Measurements from ENCODE around the gene WSCD1.

DNA sequence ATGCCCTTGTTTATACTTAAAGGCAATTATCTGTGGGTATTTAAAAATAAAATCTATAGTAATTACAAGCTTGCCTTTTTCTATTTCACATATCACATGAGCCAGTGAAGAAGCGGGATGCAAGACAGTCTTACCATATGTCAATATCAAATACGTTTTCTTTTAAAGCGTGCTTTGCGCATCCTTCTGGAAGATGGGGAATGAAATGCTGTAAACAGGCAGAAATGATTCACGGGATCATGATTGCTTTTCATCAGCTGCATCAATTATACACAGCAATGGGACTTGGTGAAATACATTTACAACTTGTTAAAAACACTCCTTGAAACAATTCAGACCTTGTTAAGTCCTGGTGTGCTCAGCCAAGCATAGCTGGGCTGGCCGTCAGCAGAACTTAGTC, 72.5 kb downstream of the WSCD1 start:
- TF ChIP-seq, protein P1, sequence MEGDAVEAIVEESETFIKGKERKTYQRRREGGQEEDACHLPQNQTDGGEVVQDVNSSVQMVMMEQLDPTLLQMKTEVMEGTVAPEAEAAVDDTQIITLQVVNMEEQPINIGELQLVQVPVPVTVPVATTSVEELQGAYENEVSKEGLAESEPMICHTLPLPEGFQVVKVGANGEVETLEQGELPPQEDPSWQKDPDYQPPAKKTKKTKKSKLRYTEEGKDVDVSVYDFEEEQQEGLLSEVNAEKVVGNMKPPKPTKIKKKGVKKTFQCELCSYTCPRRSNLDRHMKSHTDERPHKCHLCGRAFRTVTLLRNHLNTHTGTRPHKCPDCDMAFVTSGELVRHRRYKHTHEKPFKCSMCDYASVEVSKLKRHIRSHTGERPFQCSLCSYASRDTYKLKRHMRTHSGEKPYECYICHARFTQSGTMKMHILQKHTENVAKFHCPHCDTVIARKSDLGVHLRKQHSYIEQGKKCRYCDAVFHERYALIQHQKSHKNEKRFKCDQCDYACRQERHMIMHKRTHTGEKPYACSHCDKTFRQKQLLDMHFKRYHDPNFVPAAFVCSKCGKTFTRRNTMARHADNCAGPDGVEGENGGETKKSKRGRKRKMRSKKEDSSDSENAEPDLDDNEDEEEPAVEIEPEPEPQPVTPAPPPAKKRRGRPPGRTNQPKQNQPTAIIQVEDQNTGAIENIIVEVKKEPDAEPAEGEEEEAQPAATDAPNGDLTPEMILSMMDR (IDR thresholded peaks at IDR 0.05) = no peak
- TF ChIP-seq ZFX (IDR thresholded peaks at IDR 0.05; ENCODE audit: borderline replicate concordance) = no peak

All from 22Rv1 (cell line).